ENCODE results near the gene SH2D4B. TPM values are rescaled to one million over a fixed set of nuclear protein-coding genes. Genes with fewer than 3 reads are reported as not detected.

Gene SH2D4B
- total RNA-seq, 2 experiments from 2014 or later: 0.03 TPM; not detected in 1

GRCh38 chr10:80642661-80643060 is 105.0 kb downstream of the SH2D4B start:
- no peak overlapping the region for H3K4me2 ChIP-seq (ENCODE audit: low read length)
- intact Hi-C loops (cut with micrococcal nuclease; ENCODE audit: unreplicated experiment): no loop called here
- H3K9me3 ChIP-seq (ENCODE audit: low read length): no peaks in the 10 kb centered on the region
- CTCF ChIA-PET (ENCODE audit: unreplicated experiment): no interaction called here
- no peak overlapping the region for H3K27ac ChIP-seq (ENCODE audit: low read depth, low read length, poor library complexity, severe bottlenecking)
- H3K4me1 ChIP-seq (ENCODE audit: insufficient read depth, low read length, poor library complexity, severe bottlenecking): no peaks in the 10 kb centered on the region
- H3K36me3 ChIP-seq (ENCODE audit: insufficient read depth, low read length): no peaks in the 10 kb centered on the region
- no peak overlapping the region for H2AFZ ChIP-seq (ENCODE audit: low read length)
- TF ChIP-seq EZH2phosphoT487 (IDR thresholded peaks at IDR 0.05; ENCODE audit: borderline replicate concordance, low read depth, low read length) (no peak), CTCF (conservative IDR thresholded peaks at IDR 0.05; ENCODE audit: low read length) (no peak)
- DNase-seq (ENCODE audit: low spot score): no peak
- H3K9me2 ChIP-seq (ENCODE audit: insufficient read depth, low read length): no peaks in the 10 kb centered on the region
- no peaks in the 10 kb centered on the region for H3K79me2 ChIP-seq (ENCODE audit: insufficient read depth, low read depth, low read length)
- no peak overlapping the region for H3K4me3 ChIP-seq (ENCODE audit: low read depth, low read length, poor library complexity, severe bottlenecking)
- no TSS peak for BruUV-seq (replicated peaks)
- POLR2A ChIA-PET: no interaction called here
- no peaks in the 10 kb centered on the region for H4K20me1 ChIP-seq (ENCODE audit: insufficient read depth, low read length)

GRCh38 chr10:80646366-80646765 is 108.7 kb downstream of the SH2D4B start:
- Histone ChIP-seq H3K4me2 (ENCODE audit: low read length) (no peak overlapping the region), H3K36me3 (ENCODE audit: insufficient read depth, low read length) (no peaks in the 10 kb centered on the region), H3K4me3 (ENCODE audit: low read depth, low read length, poor library complexity, severe bottlenecking) (no peak overlapping the region), H3K27ac (ENCODE audit: low read depth, low read length, poor library complexity, severe bottlenecking) (no peak overlapping the region), H3K9me2 (ENCODE audit: insufficient read depth, low read length) (no peaks in the 10 kb centered on the region), H3K79me2 (ENCODE audit: insufficient read depth, low read depth, low read length) (no peaks in the 10 kb centered on the region), H3K4me1 (ENCODE audit: insufficient read depth, low read length, poor library complexity, severe bottlenecking) (no peaks in the 10 kb centered on the region), H3K9me3 (ENCODE audit: low read length) (no peaks in the 10 kb centered on the region), H4K20me1 (ENCODE audit: insufficient read depth, low read length) (no peaks in the 10 kb centered on the region), H2AFZ (ENCODE audit: low read length) (no peak overlapping the region)
- ChIA-PET CTCF (ENCODE audit: unreplicated experiment) (no interaction called here), POLR2A (no interaction called here)
- no peak for DNase-seq (ENCODE audit: low spot score)
- no peak for TF ChIP-seq EZH2phosphoT487 (IDR thresholded peaks at IDR 0.05; ENCODE audit: borderline replicate concordance, low read depth, low read length)
- TF ChIP-seq CTCF (conservative IDR thresholded peaks at IDR 0.05; ENCODE audit: low read length): no peak
- BruUV-seq (replicated peaks): no TSS peak
- intact Hi-C loops (cut with micrococcal nuclease; ENCODE audit: unreplicated experiment): no loop called here

- Histone ChIP-seq H2AFZ (ENCODE audit: low read length) (no peak overlapping the region), H3K9me3 (ENCODE audit: low read length) (no peaks in the 10 kb centered on the region), H3K79me2 (ENCODE audit: insufficient read depth, low read depth, low read length) (no peaks in the 10 kb centered on the region), H3K4me1 (ENCODE audit: insufficient read depth, low read length, poor library complexity, severe bottlenecking) (no peaks in the 10 kb centered on the region), H3K9me2 (ENCODE audit: insufficient read depth, low read length) (no peaks in the 10 kb centered on the region), H3K4me3 (ENCODE audit: low read depth, low read length, poor library complexity, severe bottlenecking) (no peak overlapping the region), H4K20me1 (ENCODE audit: insufficient read depth, low read length) (no peaks in the 10 kb centered on the region), H3K4me2 (ENCODE audit: low read length) (no peak overlapping the region), H3K36me3 (ENCODE audit: insufficient read depth, low read length) (no peaks in the 10 kb centered on the region), H3K27ac (ENCODE audit: low read depth, low read length, poor library complexity, severe bottlenecking) (no peak overlapping the region)
- intact Hi-C loops (cut with micrococcal nuclease; ENCODE audit: unreplicated experiment): no loop called here
- CTCF ChIA-PET (ENCODE audit: unreplicated experiment): no interaction called here
- no peak for DNase-seq (ENCODE audit: low spot score)
- BruUV-seq (replicated peaks): no TSS peak
- POLR2A ChIA-PET: no interaction called here
- TF ChIP-seq CTCF (conservative IDR thresholded peaks at IDR 0.05; ENCODE audit: low read length) (no peak), EZH2phosphoT487 (IDR thresholded peaks at IDR 0.05; ENCODE audit: borderline replicate concordance, low read depth, low read length) (no peak)
Observed at GRCh38 chr10:80647173-80647833, 109.6 kb downstream of the SH2D4B start.

All from OCI-LY7 (cell line).